Heart right ventricle (tissue), 16 donors: Measurements from ENCODE around the gene UBE4B. TPM values are rescaled to one million over a fixed set of nuclear protein-coding genes. Genes with fewer than 3 reads are reported as not detected.
A peak's percentile ranks its signal among the peaks of the same experiment; 100 is the strongest.

Source experiments
- ATAC-seq, 8 donors: fragments of 200-7000 bp; cut with Tn5 transposase; one replicate each; pipeline ENCODE4 v1.9.1; 2020; ENCODE audit warnings: mild to moderate bottlenecking in 8 of 8, moderate library complexity in 8 of 8, moderate number of reproducible peaks in 1 of 8
- DNase-seq, 2 donors: peaks; one replicate each; pipeline ENCODE4 v3.0.0-alpha.2; 2020
- H3K27ac ChIP-seq, 10 donors: fragments of 200-600 bp; sonication (generic) in 2 of 10; one replicate each; pipeline versions ENCODE4 v1.5.0 to v1.8.0; 2020 to 2022; ENCODE audit warnings: mild to moderate bottlenecking in 3 of 10
- H3K27me3 ChIP-seq, 7 donors: fragments of 200-600 bp; one replicate each; pipeline ENCODE4 v1.8.0; 2021 to 2022; ENCODE audit warnings: mild to moderate bottlenecking in 2 of 7
- H3K36me3 ChIP-seq, 9 donors: fragments of 200-600 bp; sonication (generic) in 1 of 9; one replicate each; pipeline versions ENCODE4 v1.5.0 to v1.8.0; 2020 to 2022; ENCODE audit warnings: mild to moderate bottlenecking in 2 of 9
- H3K4me1 ChIP-seq, 9 donors: fragments of 200-600 bp; sonication (generic) in 1 of 9; one replicate each; pipeline versions ENCODE4 v1.5.0 to v1.8.0; 2020 to 2022; ENCODE audit warnings: mild to moderate bottlenecking in 4 of 9
- H3K4me3 ChIP-seq, 10 donors: fragments of 200-600 bp; sonication (generic) in 2 of 10; one replicate each; pipeline versions ENCODE4 v1.5.0 to v1.8.0; 2020 to 2022; ENCODE audit warnings: mild to moderate bottlenecking in 7 of 10, moderate library complexity in 2 of 10
- H3K9me3 ChIP-seq, 11 donors: fragments of 200-600 bp in 10 of 11; sonication (generic) in 2 of 11; one replicate each; pipeline versions ENCODE4 v1.5.0 to v1.8.0; 2013 to 2022; ENCODE audit warnings: mild to moderate bottlenecking in 2 of 11, control low read depth in 1 of 11, moderate library complexity in 1 of 11
- CTCF ChIP-seq, 9 donors: fragments of 200-600 bp; sonication (generic) in 2 of 9; IDR thresholded peaks; one replicate each; pipeline versions ENCODE4 v1.5.0 to v1.8.0; 2021 to 2022; ENCODE audit warnings: antibody characterized with exemption in 9 of 9, mild to moderate bottlenecking in 5 of 9, moderate library complexity in 1 of 9
- WGBS, 2 donors: extraction: QIAGEN DNeasy Blood & Tissue Kit; methylation state at CpG; one replicate each; pipeline ENCODE4 v1.1.7; 2013; ENCODE audit warnings: inconsistent platforms in 1 of 2; 5-methylcytosine and 5-hydroxymethylcytosine counted together
- intact Hi-C, 10 donors: fragments of 100-400 bp; cut with DNase I; formaldehyde crosslinking; loops; one replicate each; pipeline versions ENCODE4 v1.11.1 to v1.14.2; 2022
- polyA plus RNA-seq, 2 donors: library from polyadenylated mRNA; stranded (reverse); fragments of 200-250 nt; gene quantifications; one replicate each; pipeline ENCODE4 v1.2.3, GENCODE V29; 2013
- total RNA-seq, 10 donors: library from RNA; stranded (reverse); fragmentation: NEBNext Ultra II Directional in 3 of 10; extraction: Animal tissue kit (Norgen Biotek cat#: 25700) in 3 of 10; gene quantifications; one replicate each; pipeline versions ENCODE4 v1.2.1 to v1.2.4, GENCODE V29; 2021 to 2023
- donor health status: Arrhythmogenic right ventricular cardiomyopathy.
- donor health status: ischemic (EF 13 %, LVEDD 7.1; RV severe dilation, severe dysfunction).
- donor health status: healthy with polysubstance abuse.
- donor health status: DM: no; HTN: yes; CAD: no.
- donor health status: DM: no; HTN: no; CAD: no.
- donor health status: ischemic (EF 25% LVEDD 6.9; RV normal size, moderate dysfunction).
- donor health status: ischemic (EF 25% LVEDD 5.7; RV mildly dilated, moderate dysfunction).
- donor health status: healthy.
- donor health status: DM: yes; HTN: yes; CAD: no.
- donor health status: Ischemic cardiomyopathy.
- donor health status: ischemic (EF 35%, LVEDD 5.7; RV mildly dilated, moderate dysfunction).
- donor health status: nonischemic (EF 11% LVEDD 7.7; RV severe dilation, severe dysfunction).
- donor health status: DM: yes; HTN: yes; CAD: no.
- donor health status: PGD.
- donor health status: ischemic (EF 29% LVEDD 5.4; RV normal size, mild dysfunction).
- donor health status: nonischemic (EF 23%, LVEDD 6.1; RV moderate dilation, normal function).

UBE4B gene
- total and polyA plus RNA-seq, 12 donors: 18.3 to 87.3 (median 67.8) TPM

- Histone ChIP-seq H3K27me3 (no peaks in the 10 kb centered on the region), H3K4me3 (no peak overlapping the region), H3K27ac (peak overlapping the region in 1 of 10 donors; percentile 30), H3K9me3 (no peaks in the 10 kb centered on the region), H3K4me1 (peaks cover 6 to 71% (median 35%) of the 10 kb centered on the region in 9 donors), H3K36me3 (peaks cover 0 to 38% (median 0%) of the 10 kb centered on the region in 9 donors)
- 73 to 80% methylated on average over 2 of the region's 2 CpGs for WGBS, 2 donors
- intact Hi-C loops: no loop called here
- DNase-seq (no peak), ATAC-seq (no peak)
- TF ChIP-seq CTCF (IDR thresholded peaks at IDR 0.05): no peak
These were observed 21.7 kb downstream of the UBE4B start for GRCh38 chr1:10054465-10054864.

- no peak overlapping the region for H3K4me3 ChIP-seq
- H3K36me3 ChIP-seq: peaks cover 0 to 18% (median 0%) of the 10 kb centered on the region in 9 donors
- H3K27me3 ChIP-seq: no peaks in the 10 kb centered on the region
- peak overlapping the region in 3 of 10 donors; percentile 8 to 48 (median 48) for H3K27ac ChIP-seq
- TF ChIP-seq CTCF (IDR thresholded peaks at IDR 0.05): no peak
- DNase-seq (no peak), ATAC-seq (no peak)
- WGBS, 2 donors: 86 to 87% methylated on average over 4 of the region's 4 CpGs
- peaks cover 5 to 71% (median 40%) of the 10 kb centered on the region in 9 donors for H3K4me1 ChIP-seq
- H3K9me3 ChIP-seq: no peaks in the 10 kb centered on the region
- intact Hi-C loops: no loop called here
These were observed 23.8 kb downstream of the UBE4B start for GRCh38 chr1:10056599-10056987.

- no peaks in the 10 kb centered on the region for H3K27me3 ChIP-seq
- no peak for TF ChIP-seq CTCF (IDR thresholded peaks at IDR 0.05)
- peaks cover 0 to 67% (median 40%) of the 10 kb centered on the region in 9 donors for H3K4me1 ChIP-seq
- peak in 1 of 2 donors; percentile 12 for DNase-seq
- peaks cover 0 to 13% (median 0%) of the 10 kb centered on the region in 9 donors for H3K36me3 ChIP-seq
- no peaks in the 10 kb centered on the region for H3K9me3 ChIP-seq
- H3K27ac ChIP-seq: peak overlapping the region in 4 of 10 donors; percentile 1 to 58 (median 25)
- ATAC-seq: peak in 5 of 8 donors; percentile 19 to 63 (median 56)
- intact Hi-C loops: no loop called here
- H3K4me3 ChIP-seq: no peak overlapping the region
- 74 to 78% methylated on average over 4 of the region's 4 CpGs for WGBS, 2 donors
These were observed 24.6 kb downstream of the UBE4B start for GRCh38 chr1:10057343-10057742.

GRCh38 chr1:10057796-10058195, 25.0 kb downstream of the UBE4B start:
- ATAC-seq: peak in 4 of 8 donors; percentile 7 to 22 (median 14)
- Histone ChIP-seq H3K36me3 (peaks cover 0 to 13% (median 0%) of the 10 kb centered on the region in 9 donors), H3K9me3 (no peaks in the 10 kb centered on the region), H3K4me1 (peaks cover 0 to 63% (median 40%) of the 10 kb centered on the region in 9 donors), H3K27me3 (no peaks in the 10 kb centered on the region), H3K27ac (peak overlapping the region in 4 of 10 donors; percentile 1 to 58 (median 49)), H3K4me3 (no peak overlapping the region)
- intact Hi-C loops: no loop called here
- no peak for DNase-seq
- 68 to 69% methylated on average over 5 of the region's 5 CpGs for WGBS, 2 donors
- TF ChIP-seq CTCF (IDR thresholded peaks at IDR 0.05): no peak
